ENCODE measurements around the gene YJU2.
A peak's percentile ranks its signal among the peaks of the same experiment; 100 is the strongest.
"Not testable (repeated sequence)": the region's sequence is repeated elsewhere in the genome, so short reads cannot be mapped to it uniquely, and the experiment has no call there.

YJU2 gene

GRCh38 chr19:4229179-4229931, 17.5 kb upstream of the YJU2 start, which contains the start of gene EBI3:
EBI3 (plus strand) TSS chr19:4229523; CDS start chr19:4229551, 28 bp downstream.
- H3K27ac ChIP-seq, result no peak within 1 kb of the TSS
- TF ChIP-seq ZFX (IDR thresholded peaks at IDR 0.05), result no peak
- TF ChIP-seq, protein P1, sequence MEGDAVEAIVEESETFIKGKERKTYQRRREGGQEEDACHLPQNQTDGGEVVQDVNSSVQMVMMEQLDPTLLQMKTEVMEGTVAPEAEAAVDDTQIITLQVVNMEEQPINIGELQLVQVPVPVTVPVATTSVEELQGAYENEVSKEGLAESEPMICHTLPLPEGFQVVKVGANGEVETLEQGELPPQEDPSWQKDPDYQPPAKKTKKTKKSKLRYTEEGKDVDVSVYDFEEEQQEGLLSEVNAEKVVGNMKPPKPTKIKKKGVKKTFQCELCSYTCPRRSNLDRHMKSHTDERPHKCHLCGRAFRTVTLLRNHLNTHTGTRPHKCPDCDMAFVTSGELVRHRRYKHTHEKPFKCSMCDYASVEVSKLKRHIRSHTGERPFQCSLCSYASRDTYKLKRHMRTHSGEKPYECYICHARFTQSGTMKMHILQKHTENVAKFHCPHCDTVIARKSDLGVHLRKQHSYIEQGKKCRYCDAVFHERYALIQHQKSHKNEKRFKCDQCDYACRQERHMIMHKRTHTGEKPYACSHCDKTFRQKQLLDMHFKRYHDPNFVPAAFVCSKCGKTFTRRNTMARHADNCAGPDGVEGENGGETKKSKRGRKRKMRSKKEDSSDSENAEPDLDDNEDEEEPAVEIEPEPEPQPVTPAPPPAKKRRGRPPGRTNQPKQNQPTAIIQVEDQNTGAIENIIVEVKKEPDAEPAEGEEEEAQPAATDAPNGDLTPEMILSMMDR (conservative IDR thresholded peaks at IDR 0.05), result no peak

GRCh38 chr19:4230237-4230636, 16.6 kb upstream of the YJU2 start:
- not testable (repeated sequence) for H3K27ac ChIP-seq

DNA sequence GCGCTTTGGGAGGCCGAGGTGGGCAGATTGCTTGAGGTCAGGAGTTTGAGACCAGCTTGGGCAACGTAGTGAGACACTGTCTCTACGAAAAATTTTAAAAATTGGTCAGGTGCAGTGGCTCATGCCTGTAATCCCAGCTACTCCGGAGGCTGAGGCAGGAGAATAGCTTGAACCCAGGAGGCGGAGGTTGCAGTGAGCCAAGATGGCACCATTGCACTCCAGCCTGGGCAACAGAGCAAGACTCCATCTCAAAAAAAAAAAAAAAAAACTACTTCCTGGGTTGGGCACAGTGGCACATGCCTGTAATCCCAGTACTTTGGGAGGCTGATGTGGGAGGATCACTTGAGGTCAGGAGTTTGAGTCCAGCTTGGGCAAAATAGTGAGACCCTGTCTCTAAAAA, 15.4 kb upstream of the YJU2 start:
- H3K27ac ChIP-seq, result not testable (repeated sequence)

DNA sequence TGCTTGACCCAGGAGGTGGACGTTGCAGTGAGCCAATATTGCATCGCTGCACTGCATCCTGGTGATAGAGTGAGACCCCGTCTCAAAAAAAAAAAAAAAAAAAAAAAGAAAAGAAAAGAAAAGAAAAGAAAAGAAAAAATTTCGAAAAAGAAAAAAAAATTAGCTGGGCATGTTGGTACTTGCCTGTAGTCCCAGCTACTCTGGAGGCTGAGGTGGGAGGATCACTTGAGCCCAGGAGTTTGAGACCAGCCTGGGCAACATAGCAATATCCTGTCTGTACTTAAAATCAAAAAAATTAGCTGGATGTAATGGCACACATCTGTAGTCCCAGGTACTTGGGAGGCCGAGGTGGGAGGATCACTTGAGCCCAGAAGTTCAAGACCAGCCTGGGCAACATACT, 14.7 kb upstream of the YJU2 start:
- H3K27ac ChIP-seq, result not testable (repeated sequence)

GRCh38 chr19:4232614-4233281, 14.1 kb upstream of the YJU2 start:
- no peak for TF ChIP-seq ZFX (IDR thresholded peaks at IDR 0.05)
- TF ChIP-seq, protein P1 (conservative IDR thresholded peaks at IDR 0.05), result no peak
- no peak overlapping the region for H3K27ac ChIP-seq

GRCh38 chr19:4233282-4233853, 13.5 kb upstream of the YJU2 start:
- no peak overlapping the region for H3K27ac ChIP-seq

DNA sequence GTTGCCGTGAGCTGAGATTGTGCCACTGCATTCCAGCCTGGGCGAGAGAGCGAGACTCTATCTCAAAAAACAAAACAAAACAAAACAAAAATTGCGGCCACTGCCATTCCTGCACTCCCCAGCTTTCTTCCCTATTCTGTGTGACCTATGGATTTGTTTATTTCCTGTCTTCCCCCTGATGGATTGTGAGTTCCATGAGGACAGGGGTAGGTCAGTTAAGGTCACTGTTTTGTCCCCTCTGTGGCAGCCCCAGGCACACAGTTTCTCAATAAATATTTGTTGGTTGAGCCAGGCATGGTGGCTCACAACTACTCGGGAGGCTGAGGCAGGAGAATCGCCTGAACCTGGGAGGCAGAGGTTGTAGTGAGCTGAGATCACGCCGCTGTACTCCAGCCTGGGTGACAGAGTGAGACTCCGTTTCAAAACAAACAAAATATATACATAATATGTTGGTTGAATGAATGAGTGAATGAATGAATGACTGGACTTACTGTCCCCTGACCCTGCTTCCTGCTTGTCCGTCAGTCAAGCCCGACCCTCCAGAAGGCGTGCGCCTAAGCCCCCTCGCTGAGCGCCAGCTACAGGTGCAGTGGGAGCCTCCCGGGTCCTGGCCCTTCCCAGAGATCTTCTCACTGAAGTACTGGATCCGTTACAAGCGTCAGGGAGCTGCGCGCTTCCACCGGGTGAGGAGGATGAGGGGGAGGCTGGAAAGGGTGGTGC, 12.6 kb upstream of the YJU2 start:
- TF ChIP-seq ZFX (IDR thresholded peaks at IDR 0.05), result no peak
- TF ChIP-seq, protein P1 (conservative IDR thresholded peaks at IDR 0.05), result no peak
- H3K27ac ChIP-seq, result no peak overlapping the region

More at GRCh38 chr19:4233282-4233853, 13.5 kb upstream of the YJU2 start:
- TF ChIP-seq, protein P1 (conservative IDR thresholded peaks at IDR 0.05), result peak; percentile 83
- no peak for TF ChIP-seq ZFX (IDR thresholded peaks at IDR 0.05)

DNA sequence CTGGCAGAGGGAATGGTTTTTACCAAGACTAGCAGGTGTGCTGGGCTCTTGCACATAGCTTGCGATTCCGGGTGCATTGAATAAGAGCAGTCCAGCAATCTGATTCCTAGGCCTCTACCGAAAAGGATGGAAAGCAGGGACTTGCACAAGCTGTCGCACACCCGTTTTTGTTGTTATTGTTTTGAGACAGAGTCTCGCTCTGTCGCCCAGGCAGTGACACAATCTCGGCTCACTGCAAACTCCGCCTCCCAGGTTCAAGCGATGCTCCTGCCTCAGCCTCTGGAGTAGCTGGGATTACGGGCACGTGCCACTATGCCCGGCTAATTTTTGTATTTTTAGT, 12.0 kb upstream of the YJU2 start:
- TF ChIP-seq, protein P1 (conservative IDR thresholded peaks at IDR 0.05), result no peak
- TF ChIP-seq ZFX (IDR thresholded peaks at IDR 0.05), result no peak
- no peak overlapping the region for H3K27ac ChIP-seq

- H3K27ac ChIP-seq, result not testable (repeated sequence)
Measured at GRCh38 chr19:4237510-4237909, 9.4 kb upstream of the YJU2 start.
